ENCODE measurements around the gene ZNF628.

Gene ZNF628

DNA sequence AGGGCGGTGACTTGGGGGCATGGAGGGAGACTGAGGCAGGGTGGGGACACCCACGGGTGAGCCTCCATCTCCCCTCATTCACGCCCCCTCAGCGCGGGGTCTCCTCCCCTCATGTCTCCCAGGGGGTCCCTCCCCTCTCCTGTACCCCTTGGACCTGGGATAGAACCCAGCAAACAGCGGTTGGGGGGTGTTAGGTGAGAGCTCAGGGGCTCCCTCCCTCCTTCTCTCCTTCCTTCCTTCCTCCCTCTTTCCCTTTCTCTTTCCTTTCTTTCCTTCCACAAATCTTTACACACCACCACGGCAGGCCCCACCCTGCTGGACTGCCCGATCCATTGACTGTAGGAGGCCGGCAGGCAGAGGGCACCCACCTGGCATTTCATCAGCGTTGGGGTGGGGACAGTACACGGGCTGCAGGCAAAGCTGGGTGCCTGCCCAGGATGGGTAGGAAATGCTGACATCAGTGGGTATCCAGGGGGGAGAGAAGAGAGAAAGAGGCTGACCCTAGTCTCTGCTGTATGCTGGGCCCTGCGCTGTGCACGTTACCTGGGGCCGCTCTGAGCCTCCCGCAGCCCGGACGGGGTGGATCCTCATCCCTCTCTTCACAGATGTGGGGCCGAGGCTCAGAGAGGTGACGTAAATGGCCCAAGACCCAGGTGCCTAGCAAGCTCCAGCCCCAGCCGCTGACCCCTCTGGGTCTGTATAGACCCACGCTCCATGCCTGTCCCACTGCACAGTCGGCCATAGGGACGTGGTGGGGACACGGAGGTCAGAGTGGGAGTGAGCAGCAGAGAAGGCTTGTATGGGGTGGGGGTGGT lies 15.3 kb downstream of the ZNF628 start:
- TF ChIP-seq FOXK2 (IDR thresholded peaks at IDR 0.05) (no peak), L3MBTL2 (conservative IDR thresholded peaks at IDR 0.05) (no peak), HDGF (IDR thresholded peaks at IDR 0.05; ENCODE audit: borderline replicate concordance) (no peak), CTBP1 (IDR thresholded peaks at IDR 0.05; ENCODE audit: borderline replicate concordance) (no peak), NFRKB (IDR thresholded peaks at IDR 0.05) (no peak), BHLHE40 (IDR thresholded peaks at IDR 0.05; ENCODE audit: borderline replicate concordance) (no peak), ARNT (IDR thresholded peaks at IDR 0.05) (no peak), SUZ12 (IDR thresholded peaks at IDR 0.05) (no peak), FOXM1 (IDR thresholded peaks at IDR 0.05; ENCODE audit: borderline replicate concordance) (no peak), TARDBP (IDR thresholded peaks at IDR 0.05) (no peak), LEF1 (IDR thresholded peaks at IDR 0.05; ENCODE audit: borderline replicate concordance) (no peak), ELF4 (IDR thresholded peaks at IDR 0.05) (no peak), SP1 (IDR thresholded peaks at IDR 0.05) (no peak), FOXA1 (IDR thresholded peaks at IDR 0.05) (no peak), ZNF384 (IDR thresholded peaks at IDR 0.05) (no peak)
- TF ChIP-seq, protein P1, sequence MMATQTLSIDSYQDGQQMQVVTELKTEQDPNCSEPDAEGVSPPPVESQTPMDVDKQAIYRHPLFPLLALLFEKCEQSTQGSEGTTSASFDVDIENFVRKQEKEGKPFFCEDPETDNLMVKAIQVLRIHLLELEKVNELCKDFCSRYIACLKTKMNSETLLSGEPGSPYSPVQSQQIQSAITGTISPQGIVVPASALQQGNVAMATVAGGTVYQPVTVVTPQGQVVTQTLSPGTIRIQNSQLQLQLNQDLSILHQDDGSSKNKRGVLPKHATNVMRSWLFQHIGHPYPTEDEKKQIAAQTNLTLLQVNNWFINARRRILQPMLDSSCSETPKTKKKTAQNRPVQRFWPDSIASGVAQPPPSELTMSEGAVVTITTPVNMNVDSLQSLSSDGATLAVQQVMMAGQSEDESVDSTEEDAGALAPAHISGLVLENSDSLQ (IDR thresholded peaks at IDR 0.05), result no peak
- DNase-seq (ENCODE audit: extremely low spot score), result no peak
- POLR2A ChIA-PET, result interaction anchor here (0.7 to 1.0 kb wide), 2 partner anchors 12 to 16 kb away, joined by 3 read pairs; no protein-coding TSS in a partner anchor
- CTCF ChIA-PET, result interaction anchor here (1.4 kb wide), 1 partner anchor 24 kb away, joined by 3 read pairs; no protein-coding TSS in a partner anchor

DNA sequence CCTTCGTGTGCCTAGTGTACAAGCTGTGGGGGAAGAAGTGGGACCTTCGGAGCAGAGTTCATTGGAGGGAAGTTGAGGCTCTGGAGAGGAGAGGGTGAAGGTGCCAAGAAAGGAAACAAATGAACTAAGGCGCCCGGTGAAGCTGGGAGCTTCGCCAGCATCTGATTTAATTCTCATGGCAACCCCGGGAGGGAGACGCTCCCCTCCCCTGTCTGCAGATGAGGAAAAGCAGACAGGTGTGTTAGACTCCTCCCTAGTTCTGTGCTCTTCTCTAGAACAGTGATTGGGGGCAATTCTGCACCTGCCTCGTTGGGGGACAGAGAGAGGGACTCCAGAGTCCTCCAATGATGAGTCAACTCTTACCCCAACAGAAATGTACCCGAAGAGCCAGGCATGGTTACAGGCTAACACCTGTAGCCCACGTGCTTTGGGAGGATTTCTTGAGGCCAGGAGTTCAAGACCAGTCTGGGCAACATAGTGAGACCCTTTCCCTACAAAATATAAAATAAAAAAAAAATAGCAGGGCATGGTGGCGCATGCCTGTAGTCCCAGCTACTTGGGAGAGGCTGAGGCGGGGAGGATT lies 16.0 kb downstream of the ZNF628 start:
- no peak for DNase-seq (ENCODE audit: extremely low spot score)
- ChIA-PET CTCF (no interaction called here), POLR2A (no interaction called here)
- TF ChIP-seq, protein P1 (IDR thresholded peaks at IDR 0.05), result no peak
- TF ChIP-seq CTBP1 (IDR thresholded peaks at IDR 0.05; ENCODE audit: borderline replicate concordance) (no peak), SUZ12 (IDR thresholded peaks at IDR 0.05) (no peak), FOXM1 (IDR thresholded peaks at IDR 0.05; ENCODE audit: borderline replicate concordance) (no peak), BHLHE40 (IDR thresholded peaks at IDR 0.05; ENCODE audit: borderline replicate concordance) (no peak), FOXK2 (IDR thresholded peaks at IDR 0.05) (no peak), FOXA1 (IDR thresholded peaks at IDR 0.05) (no peak), ELF4 (IDR thresholded peaks at IDR 0.05) (no peak), TARDBP (IDR thresholded peaks at IDR 0.05) (no peak), L3MBTL2 (conservative IDR thresholded peaks at IDR 0.05) (no peak), LEF1 (IDR thresholded peaks at IDR 0.05; ENCODE audit: borderline replicate concordance) (no peak), SP1 (IDR thresholded peaks at IDR 0.05) (no peak), NFRKB (IDR thresholded peaks at IDR 0.05) (no peak)

DNA sequence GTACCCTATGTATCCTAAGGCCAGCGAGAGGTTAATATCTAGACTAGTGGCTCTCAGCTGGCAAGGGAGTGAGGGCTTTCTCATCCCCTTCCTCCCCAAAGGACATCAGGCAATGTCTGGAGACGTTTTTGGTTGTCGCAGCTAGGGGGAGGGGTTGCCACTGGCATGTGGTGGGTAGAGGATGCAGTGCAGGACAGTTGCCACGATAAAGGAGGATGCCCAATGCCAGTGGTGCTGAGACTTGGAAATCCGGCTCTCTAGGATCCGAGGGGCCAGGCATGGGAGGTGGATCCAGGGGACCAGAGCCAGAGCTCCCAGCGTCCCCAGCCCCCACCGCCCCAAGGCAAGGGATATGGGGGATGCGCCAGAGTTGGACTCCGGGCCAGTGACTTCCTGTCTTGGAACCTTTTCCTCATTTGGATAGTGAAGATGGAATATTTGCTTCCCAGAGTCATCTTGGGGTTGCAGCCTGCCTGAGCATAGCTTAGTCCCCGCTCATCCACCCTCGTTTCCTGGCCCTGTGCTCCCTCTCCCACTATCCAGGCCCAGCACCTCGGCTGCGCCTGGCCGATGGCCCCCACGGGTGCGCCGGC lies 16.7 kb downstream of the ZNF628 start:
- TF ChIP-seq FOXK2 (IDR thresholded peaks at IDR 0.05), result no peak
- no peak for TF ChIP-seq L3MBTL2 (conservative IDR thresholded peaks at IDR 0.05)
- TF ChIP-seq TARDBP (IDR thresholded peaks at IDR 0.05), result no peak
- no peak for TF ChIP-seq FOXA1 (IDR thresholded peaks at IDR 0.05)
- no peak for TF ChIP-seq ARNT (IDR thresholded peaks at IDR 0.05)
- TF ChIP-seq ZNF384 (IDR thresholded peaks at IDR 0.05), result no peak
- no peak for TF ChIP-seq NFRKB (IDR thresholded peaks at IDR 0.05)
- TF ChIP-seq BHLHE40 (IDR thresholded peaks at IDR 0.05; ENCODE audit: borderline replicate concordance), result no peak
- no peak for TF ChIP-seq CTBP1 (IDR thresholded peaks at IDR 0.05; ENCODE audit: borderline replicate concordance)
- no peak for TF ChIP-seq HDGF (IDR thresholded peaks at IDR 0.05; ENCODE audit: borderline replicate concordance)
- TF ChIP-seq LEF1 (IDR thresholded peaks at IDR 0.05; ENCODE audit: borderline replicate concordance), result no peak
- TF ChIP-seq, protein P1 (IDR thresholded peaks at IDR 0.05), result no peak
- TF ChIP-seq FOXM1 (IDR thresholded peaks at IDR 0.05; ENCODE audit: borderline replicate concordance), result no peak
- TF ChIP-seq SUZ12 (IDR thresholded peaks at IDR 0.05), result no peak
- TF ChIP-seq ELF4 (IDR thresholded peaks at IDR 0.05), result no peak
- ChIA-PET POLR2A (no interaction called here), CTCF (no interaction called here)
- DNase-seq (ENCODE audit: extremely low spot score), result no peak

DNA sequence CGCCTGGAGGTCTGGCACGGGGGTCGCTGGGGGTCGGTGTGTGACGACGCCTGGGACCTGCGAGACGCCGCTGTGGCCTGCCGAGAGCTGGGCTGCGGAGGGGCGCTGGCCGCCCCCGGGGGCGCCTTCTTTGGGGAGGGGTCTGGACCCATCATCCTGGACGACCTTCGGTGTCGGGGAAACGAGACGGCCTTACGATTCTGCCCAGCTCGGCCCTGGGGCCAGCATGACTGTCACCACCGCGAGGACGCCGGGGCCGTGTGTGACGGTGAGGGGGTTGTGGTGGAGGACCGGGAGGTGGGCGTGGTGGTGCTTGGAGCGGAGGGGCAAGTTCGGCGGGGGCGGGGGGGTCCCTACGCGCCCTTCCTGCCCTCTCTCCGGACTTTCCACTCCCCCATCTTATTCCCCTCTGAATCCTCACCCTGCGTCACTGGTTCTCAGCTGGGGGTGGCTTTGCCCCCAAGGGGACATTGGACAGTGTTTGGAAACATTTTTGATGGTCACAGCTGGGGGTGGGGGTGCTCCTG lies 17.3 kb downstream of the ZNF628 start:
- CTCF ChIA-PET, result no interaction called here
- TF ChIP-seq, protein P1 (IDR thresholded peaks at IDR 0.05), result no peak
- TF ChIP-seq ZNF384 (IDR thresholded peaks at IDR 0.05), result no peak
- TF ChIP-seq LEF1 (IDR thresholded peaks at IDR 0.05; ENCODE audit: borderline replicate concordance), result no peak
- no peak for TF ChIP-seq HDGF (IDR thresholded peaks at IDR 0.05; ENCODE audit: borderline replicate concordance)
- no peak for TF ChIP-seq SUZ12 (IDR thresholded peaks at IDR 0.05)
- no peak for TF ChIP-seq SP1 (IDR thresholded peaks at IDR 0.05)
- TF ChIP-seq ELF4 (IDR thresholded peaks at IDR 0.05), result no peak
- TF ChIP-seq FOXK2 (IDR thresholded peaks at IDR 0.05), result no peak
- no peak for TF ChIP-seq L3MBTL2 (conservative IDR thresholded peaks at IDR 0.05)
- no peak for TF ChIP-seq NFRKB (IDR thresholded peaks at IDR 0.05)
- TF ChIP-seq FOXA1 (IDR thresholded peaks at IDR 0.05), result no peak
- TF ChIP-seq ARNT (IDR thresholded peaks at IDR 0.05), result no peak
- TF ChIP-seq BHLHE40 (IDR thresholded peaks at IDR 0.05; ENCODE audit: borderline replicate concordance), result no peak
- no peak for TF ChIP-seq FOXM1 (IDR thresholded peaks at IDR 0.05; ENCODE audit: borderline replicate concordance)
- no peak for TF ChIP-seq TARDBP (IDR thresholded peaks at IDR 0.05)
- no peak for TF ChIP-seq CTBP1 (IDR thresholded peaks at IDR 0.05; ENCODE audit: borderline replicate concordance)
- POLR2A ChIA-PET, result interaction anchor here (1.2 kb wide), 1 partner anchor 9 kb away, joined by 4 read pairs; the partner anchor contains the start of gene NAT14
- no peak for DNase-seq (ENCODE audit: extremely low spot score)

Measured in HEK293T (cell line).